ENCODE measurements around the gene SLC5A3. TPM values are rescaled to one million over a fixed set of nuclear protein-coding genes. Genes with fewer than 3 reads are reported as not detected.

SLC5A3 gene
- total and polyA plus RNA-seq, 2 of the 8 experiments (the other 6 are each of a cell fraction or from before 2014, with no cell fraction given), result 4.0 to 19.4 TPM

DNA sequence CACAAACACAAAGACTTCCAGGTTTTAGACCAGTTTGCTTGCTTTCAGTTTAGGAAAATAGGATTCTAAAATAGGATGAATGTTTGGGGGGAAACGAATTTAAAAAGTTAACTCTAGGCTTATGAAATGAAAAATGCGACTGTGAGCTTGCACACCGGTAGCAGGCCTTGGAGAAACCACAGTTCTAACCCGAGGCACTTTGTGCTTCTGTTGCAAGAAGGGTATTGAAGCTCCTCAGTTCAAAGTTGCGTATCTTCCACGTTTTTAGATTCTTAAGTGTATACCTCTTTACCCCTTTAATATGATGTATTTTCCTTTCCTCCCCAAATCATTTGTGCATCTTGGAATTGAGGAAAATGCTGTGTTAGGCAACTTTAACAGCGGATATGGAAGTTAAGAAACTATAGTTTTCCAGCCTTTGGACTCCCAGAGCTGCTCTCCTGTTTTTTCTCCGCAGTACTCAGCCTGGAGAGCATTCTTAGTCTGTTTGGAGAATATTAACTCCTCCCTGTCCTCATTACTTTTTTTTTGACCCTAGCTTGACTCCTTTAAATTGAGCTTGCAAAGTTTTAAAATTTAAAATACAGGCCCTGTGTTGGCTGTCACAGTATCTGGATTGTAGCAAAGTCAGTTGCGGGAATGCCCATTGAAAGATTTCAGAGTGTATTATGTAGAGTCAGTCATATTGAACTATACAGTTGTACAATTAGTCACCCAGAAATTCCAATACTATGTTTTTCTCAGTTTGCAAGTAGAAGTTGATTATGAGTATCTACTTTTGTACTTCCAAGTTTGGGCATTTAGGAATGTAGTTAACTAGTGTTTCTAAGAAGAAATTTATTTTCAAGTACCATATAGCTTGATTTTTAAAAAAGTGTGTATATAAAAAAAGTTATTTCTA lies 2.6 kb downstream of the SLC5A3 start:
- no peak overlapping the region for H3K18ac ChIP-seq (ENCODE audit: extremely low read depth, low read length)
- no peaks in the 10 kb centered on the region for H3K9me3 ChIP-seq (ENCODE audit: insufficient read depth in 2 of 2, low read depth in 1 of 2, low read length in 1 of 2)
- H2BK120ac ChIP-seq (replicated peaks; ENCODE audit: low read depth, low read length), result no peak overlapping the region
- H3K27ac ChIP-seq (ENCODE audit: low read depth, low read length), result no peak overlapping the region
- peaks cover 14 to 24% of the 10 kb centered on the region in 2 experiments for H4K20me1 ChIP-seq (replicated peaks in 1 of 2; ENCODE audit: control insufficient read depth in 1 of 2, insufficient read depth in 2 of 2, low read length in 2 of 2)
- H3K4me2 ChIP-seq (ENCODE audit: insufficient read depth in 1 of 2, low read depth in 2 of 2, low read length in 2 of 2), result peak overlapping the region in 1 of 2 experiments; percentile 75; a peak in 1 of 4 replicates
- DNase-seq (ENCODE audit: low read depth in 1 of 2, low spot score in 2 of 2), result no peak
- no peak overlapping the region for H3K4ac ChIP-seq (replicated peaks; ENCODE audit: insufficient read length, low read depth, low read length)
- POLR2A ChIA-PET (ENCODE audit: partially characterized antibody), result interaction anchor here (1.1 to 1.4 kb wide), 2 partner anchors 10 to 19 kb away, joined by 3 read pairs; no protein-coding TSS in a partner anchor
- H3K79me1 ChIP-seq (ENCODE audit: low read depth, low read length), result no peaks in the 10 kb centered on the region; the same call in 1 of the 2 replicates
- H2BK12ac ChIP-seq (ENCODE audit: low read depth, low read length), result no peak overlapping the region
- TF ChIP-seq POLR2A (IDR thresholded peaks at IDR 0.05; ENCODE audit: control extremely low read depth in 1 of 2, low read depth in 2 of 2, low read length in 2 of 2), result peak in 1 of 2 experiments; percentile 39; a peak in 1 of 3 replicates
- no peak for TF ChIP-seq SIN3A (conservative IDR thresholded peaks at IDR 0.05 in 1 of 2, IDR thresholded peaks at IDR 0.05 in 1 of 2; ENCODE audit: low read depth in 1 of 2, low read length in 2 of 2)
- TF ChIP-seq TAF1 (IDR thresholded peaks at IDR 0.05; ENCODE audit: low read depth, low read length), result 0 out of 2 replicates have a peak, but pooled peaks have one; percentile 14
- H2BK15ac ChIP-seq (ENCODE audit: low read length), result no peak overlapping the region
- 83 to 100% methylated on average over 1 to 9 of the region's 9 CpGs for WGBS, 2 experiments (ENCODE audit: extremely low coverage in 1 of 2, insufficient coverage in 1 of 2, insufficient read length in 1 of 2, insufficient replicate concordance in 2 of 2, low coverage in 1 of 2, low lambda C conversion rate in 2 of 2, missing lambda C conversion rate in 1 of 2)
- H4K8ac ChIP-seq (ENCODE audit: extremely low read depth, insufficient read depth, low read length), result no peak overlapping the region
- no peak overlapping the region for H3K23ac ChIP-seq (ENCODE audit: insufficient read length)
- H2AK5ac ChIP-seq (ENCODE audit: low read depth, low read length), result no peak overlapping the region
- peak overlapping the region in 1 of 4 experiments; percentile 92; a peak in 2 of 8 replicates for H3K4me3 ChIP-seq (ENCODE audit: extremely low read depth in 1 of 4, insufficient read depth in 2 of 4, low read depth in 3 of 4, low read length in 4 of 4)
- no peak overlapping the region for H3K14ac ChIP-seq (ENCODE audit: insufficient read length)
- no peak overlapping the region for H2BK5ac ChIP-seq (ENCODE audit: low read depth, low read length)
- H3K56ac ChIP-seq (replicated peaks; ENCODE audit: insufficient read length, low read depth, low read length), result no peak overlapping the region
- H2AFZ ChIP-seq (ENCODE audit: low read length), result no peak overlapping the region
- no peak overlapping the region for H4K91ac ChIP-seq (replicated peaks; ENCODE audit: insufficient read length, low read length)
- no peak overlapping the region for H4K5ac ChIP-seq (ENCODE audit: insufficient read length, low read depth, low read length)
- H3K27me3 ChIP-seq (replicated peaks in 1 of 4; ENCODE audit: control insufficient read depth in 3 of 4, extremely low read depth in 1 of 4, insufficient read depth in 3 of 4, low read length in 3 of 4), result no peaks in the 10 kb centered on the region; a peak in 2 of 7 replicates
- H3K23me2 ChIP-seq (ENCODE audit: low read depth, low read length), result peaks cover 12% of the 10 kb centered on the region; the same call in 1 of the 2 replicates
- H3K9ac ChIP-seq (replicated peaks in 1 of 4; ENCODE audit: extremely low read depth in 1 of 4, low read depth in 3 of 4, low read length in 3 of 4), result no peak overlapping the region; a peak in 2 of 7 replicates
- FAIRE-seq, result no peak
- H2BK20ac ChIP-seq (ENCODE audit: low read length), result no peak overlapping the region
- H3K4me1 ChIP-seq (replicated peaks in 1 of 4; ENCODE audit: control insufficient read depth in 3 of 4, insufficient read depth in 4 of 4, low read length in 3 of 4), result peaks cover 0 to 11% (median 3%) of the 10 kb centered on the region in 4 experiments; a peak in 6 of 7 replicates
- CTCF ChIA-PET (ENCODE audit: partially characterized antibody), result interaction anchor here (1.2 to 3.3 kb wide), 5 partner anchors 15 to 152 kb away, joined by 4 to 28 read pairs (median 5); no protein-coding TSS in a partner anchor
- H3K36me3 ChIP-seq (ENCODE audit: control insufficient read depth in 2 of 4, insufficient read depth in 4 of 4, low read length in 3 of 4), result peaks cover 0 to 4% (median 0%) of the 10 kb centered on the region in 4 experiments; a peak in 2 of 8 replicates
- H3K79me2 ChIP-seq (ENCODE audit: control insufficient read depth in 1 of 2, insufficient read depth in 2 of 2, low read length in 2 of 2), result peaks cover 0 to 68% of the 10 kb centered on the region in 2 experiments; a peak in 3 of 4 replicates
